GM12875 (cell line): ENCODE measurements around the gene NHERF2.
A peak's percentile ranks its signal among the peaks of the same experiment; 100 is the strongest.

Experiments
- H3K4me3 ChIP-seq: one replicate; pipeline ENCODE4 v1.5.1; 2011; ENCODE audit warnings: low read depth, low read length, control low read depth
- TF ChIP-seq, protein P1 (sequence below): IDR thresholded peaks from 2 replicates; pipeline ENCODE4 v1.5.1; 2011; ENCODE audit warnings: low read depth, mild to moderate bottlenecking, control low read depth, inconsistent platforms, low read length, moderate library complexity, borderline replicate concordance; ENCODE audit not compliant: insufficient read depth

NHERF2 gene

GRCh38 chr16:1985466-1986150 lies 41.1 kb upstream of the NHERF2 start:
- TF ChIP-seq, protein P1, sequence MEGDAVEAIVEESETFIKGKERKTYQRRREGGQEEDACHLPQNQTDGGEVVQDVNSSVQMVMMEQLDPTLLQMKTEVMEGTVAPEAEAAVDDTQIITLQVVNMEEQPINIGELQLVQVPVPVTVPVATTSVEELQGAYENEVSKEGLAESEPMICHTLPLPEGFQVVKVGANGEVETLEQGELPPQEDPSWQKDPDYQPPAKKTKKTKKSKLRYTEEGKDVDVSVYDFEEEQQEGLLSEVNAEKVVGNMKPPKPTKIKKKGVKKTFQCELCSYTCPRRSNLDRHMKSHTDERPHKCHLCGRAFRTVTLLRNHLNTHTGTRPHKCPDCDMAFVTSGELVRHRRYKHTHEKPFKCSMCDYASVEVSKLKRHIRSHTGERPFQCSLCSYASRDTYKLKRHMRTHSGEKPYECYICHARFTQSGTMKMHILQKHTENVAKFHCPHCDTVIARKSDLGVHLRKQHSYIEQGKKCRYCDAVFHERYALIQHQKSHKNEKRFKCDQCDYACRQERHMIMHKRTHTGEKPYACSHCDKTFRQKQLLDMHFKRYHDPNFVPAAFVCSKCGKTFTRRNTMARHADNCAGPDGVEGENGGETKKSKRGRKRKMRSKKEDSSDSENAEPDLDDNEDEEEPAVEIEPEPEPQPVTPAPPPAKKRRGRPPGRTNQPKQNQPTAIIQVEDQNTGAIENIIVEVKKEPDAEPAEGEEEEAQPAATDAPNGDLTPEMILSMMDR: no peak
- peak overlapping the region; percentile 63 for H3K4me3 ChIP-seq

DNA sequence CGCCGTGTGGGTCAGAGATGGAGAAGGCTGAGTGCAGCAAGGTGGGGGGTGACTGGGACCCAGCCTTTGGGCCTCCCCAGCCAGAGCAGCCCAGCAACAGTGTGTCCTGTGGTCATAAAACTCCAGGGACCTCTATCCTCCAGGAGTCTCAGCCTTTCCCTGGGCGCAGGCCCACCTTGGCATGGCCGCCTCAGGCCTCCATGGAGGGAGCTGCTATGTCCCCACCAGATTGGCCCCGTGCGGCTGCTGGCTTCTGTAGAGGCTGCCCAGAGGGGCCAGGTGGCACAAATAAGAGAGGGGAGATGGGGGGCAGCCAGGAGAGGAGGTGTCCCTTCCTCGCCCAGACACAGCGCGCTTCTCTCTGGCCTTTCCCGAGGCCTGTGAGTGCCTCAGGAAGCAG lies 39.5 kb upstream of the NHERF2 start:
- TF ChIP-seq, protein P1: no peak
- no peak overlapping the region for H3K4me3 ChIP-seq

DNA sequence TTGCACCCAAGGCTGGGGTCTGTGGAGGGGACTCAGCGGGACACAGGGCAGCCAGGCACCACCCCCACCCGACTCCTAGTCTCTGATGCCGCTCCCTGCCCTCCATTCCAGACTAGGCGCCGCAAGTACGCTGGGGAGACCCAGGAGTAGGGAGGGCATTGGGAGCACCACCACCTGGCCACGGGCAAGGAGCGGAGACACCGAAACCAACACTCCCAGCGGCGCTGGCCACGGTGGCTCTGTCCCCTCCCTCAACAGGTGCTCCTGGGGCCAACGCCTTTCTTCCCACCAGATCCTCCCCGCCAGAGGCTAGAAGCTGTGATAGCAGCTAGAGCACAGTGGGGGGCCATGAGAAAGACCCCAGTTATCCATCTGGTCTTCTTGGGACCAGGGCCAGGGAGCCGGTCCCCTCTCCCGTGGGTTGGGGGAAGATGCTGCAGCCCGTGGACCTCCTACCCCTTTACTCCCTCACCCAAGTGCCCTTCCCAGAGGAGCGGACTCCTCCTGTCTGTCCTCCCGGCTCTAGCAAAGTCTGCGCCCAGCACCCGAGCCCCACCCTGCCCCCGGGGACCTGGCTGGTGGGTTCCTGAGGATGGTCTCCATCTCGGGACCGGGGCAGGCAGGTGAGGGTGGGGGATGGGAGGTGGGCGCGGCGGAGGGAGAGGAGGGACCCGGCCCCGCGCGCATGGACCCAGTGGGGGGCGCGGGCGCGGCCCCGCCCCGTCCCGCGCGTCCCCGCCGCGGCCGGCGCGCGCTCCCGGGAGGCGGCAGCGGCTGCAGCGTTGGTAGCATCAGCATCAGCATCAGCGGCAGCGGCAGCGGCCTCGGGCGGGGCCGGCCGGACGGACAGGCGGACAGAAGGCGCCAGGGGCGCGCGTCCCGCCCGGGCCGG lies 37.2 kb upstream of the NHERF2 start, which contains the start of gene SYNGR3:
SYNGR3 (plus strand) TSS at position 762 of the 892 bp plus-strand sequence. CDS start 133 bp downstream, outside the sequence.
- H3K4me3 ChIP-seq: peak within 1 kb of the TSS; percentile 44
- TF ChIP-seq, protein P1: no peak

- TF ChIP-seq, protein P1: no peak
- peak overlapping the region; percentile 44 for H3K4me3 ChIP-seq
These were observed 36.7 kb upstream of the NHERF2 start for GRCh38 chr16:1990101-1990350.

DNA sequence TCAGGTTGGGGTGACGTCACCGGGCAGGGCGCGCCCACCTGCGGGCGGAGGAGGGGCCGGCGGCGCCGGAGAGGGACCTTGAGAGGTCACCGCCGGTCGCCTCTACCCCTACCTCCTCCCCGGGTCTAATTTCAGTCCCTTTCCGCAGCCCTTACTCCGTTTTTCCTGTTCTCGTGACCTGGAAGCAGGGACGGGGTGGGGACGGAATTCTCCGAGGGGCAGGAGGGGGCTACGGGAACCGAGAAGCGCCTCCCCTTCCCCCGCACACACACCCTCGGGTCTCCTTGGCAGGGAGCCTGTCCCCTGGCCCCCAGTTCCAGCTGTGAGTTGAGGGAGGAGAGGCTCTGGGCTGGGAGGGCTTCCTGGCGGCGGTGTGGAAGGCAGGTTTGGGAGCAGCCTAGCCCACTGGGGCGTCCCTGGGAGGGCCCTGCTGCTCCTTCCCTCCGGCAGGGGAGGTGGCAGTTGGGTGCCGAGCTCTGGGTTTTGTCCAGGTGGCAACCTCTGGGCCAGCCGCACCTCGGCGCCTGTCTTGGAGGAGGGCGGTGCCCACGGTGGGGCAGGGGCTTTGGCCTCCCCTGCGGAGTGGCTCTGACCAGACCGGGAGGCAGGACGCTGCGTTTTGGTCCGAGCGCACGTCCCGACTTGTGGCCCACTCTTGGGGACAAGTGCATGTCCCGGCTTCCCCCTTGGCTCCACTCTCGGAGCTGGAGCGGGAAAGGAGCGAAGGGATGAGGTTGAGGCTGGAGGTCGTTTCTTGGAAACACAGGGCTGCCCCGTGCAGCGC lies 36.2 kb upstream of the NHERF2 start:
- peak overlapping the region; percentile 44 for H3K4me3 ChIP-seq
- TF ChIP-seq, protein P1: no peak

- TF ChIP-seq, protein P1: no peak
- no peak overlapping the region for H3K4me3 ChIP-seq
These were observed 35.6 kb upstream of the NHERF2 start for GRCh38 chr16:1991135-1991551.
